ENCODE measurements around the gene FBXO27. TPM values are rescaled to one million over a fixed set of nuclear protein-coding genes. Genes with fewer than 3 reads are reported as not detected.
"Not testable (repeated sequence)": the region's sequence is repeated elsewhere in the genome, so short reads cannot be mapped to it uniquely, and the experiment has no call there.

The FBXO27 gene
- total RNA-seq, 1 experiment from 2014 or later = 0.45 TPM

DNA sequence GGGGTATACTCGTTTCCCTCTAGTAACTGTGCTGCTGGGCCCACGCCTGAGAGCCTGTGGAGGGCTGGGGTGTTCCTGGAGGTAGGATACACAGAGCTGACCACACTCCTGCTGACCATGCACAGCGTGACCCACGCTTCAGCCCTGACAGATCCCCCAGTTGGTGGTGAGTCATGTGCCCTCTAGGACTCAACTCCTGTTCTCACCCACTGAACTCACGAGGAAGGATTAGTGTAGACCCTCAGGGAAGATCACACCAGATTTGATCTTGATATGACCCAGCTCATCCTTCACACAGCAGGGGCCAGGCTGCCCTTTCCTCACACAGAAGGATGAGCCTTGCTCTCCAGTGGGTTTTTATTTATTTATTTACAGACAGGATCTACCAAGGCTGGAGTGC is 38.5 kb upstream of the FBXO27 start:
- Histone ChIP-seq H3K27me3 (replicated peaks; ENCODE audit: insufficient read depth, low read depth, low read length, poor library complexity) (no peaks in the 10 kb centered on the region), H3K4me3 (ENCODE audit: low read depth, low read length, poor library complexity, severe bottlenecking) (no peak overlapping the region), H3K27ac (ENCODE audit: low read depth, low read length, poor library complexity, severe bottlenecking) (no peak overlapping the region), H3K36me3 (ENCODE audit: insufficient read depth, low read length, poor library complexity, severe bottlenecking) (no peaks in the 10 kb centered on the region), H3K9me3 (ENCODE audit: low read depth, low read length, poor library complexity, severe bottlenecking) (no peaks in the 10 kb centered on the region), H3K4me1 (ENCODE audit: insufficient read depth, low read length, poor library complexity, severe bottlenecking) (no peaks in the 10 kb centered on the region)
- POLR2A ChIA-PET (ENCODE audit: low non-redundant PET) = interaction anchor here (0.5 kb wide), 1 partner anchor 1067 kb away, joined by 3 read pairs; no protein-coding TSS in a partner anchor
- no peak for TF ChIP-seq EZH2 (IDR thresholded peaks at IDR 0.05; ENCODE audit: borderline replicate concordance, low read depth, low read length, poor library complexity, severe bottlenecking)
- TF ChIP-seq, protein P1, sequence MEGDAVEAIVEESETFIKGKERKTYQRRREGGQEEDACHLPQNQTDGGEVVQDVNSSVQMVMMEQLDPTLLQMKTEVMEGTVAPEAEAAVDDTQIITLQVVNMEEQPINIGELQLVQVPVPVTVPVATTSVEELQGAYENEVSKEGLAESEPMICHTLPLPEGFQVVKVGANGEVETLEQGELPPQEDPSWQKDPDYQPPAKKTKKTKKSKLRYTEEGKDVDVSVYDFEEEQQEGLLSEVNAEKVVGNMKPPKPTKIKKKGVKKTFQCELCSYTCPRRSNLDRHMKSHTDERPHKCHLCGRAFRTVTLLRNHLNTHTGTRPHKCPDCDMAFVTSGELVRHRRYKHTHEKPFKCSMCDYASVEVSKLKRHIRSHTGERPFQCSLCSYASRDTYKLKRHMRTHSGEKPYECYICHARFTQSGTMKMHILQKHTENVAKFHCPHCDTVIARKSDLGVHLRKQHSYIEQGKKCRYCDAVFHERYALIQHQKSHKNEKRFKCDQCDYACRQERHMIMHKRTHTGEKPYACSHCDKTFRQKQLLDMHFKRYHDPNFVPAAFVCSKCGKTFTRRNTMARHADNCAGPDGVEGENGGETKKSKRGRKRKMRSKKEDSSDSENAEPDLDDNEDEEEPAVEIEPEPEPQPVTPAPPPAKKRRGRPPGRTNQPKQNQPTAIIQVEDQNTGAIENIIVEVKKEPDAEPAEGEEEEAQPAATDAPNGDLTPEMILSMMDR (conservative IDR thresholded peaks at IDR 0.05; ENCODE audit: low read depth, low read length) = no peak
- no TSS peak for BruUV-seq (replicated peaks)
- DNase-seq (ENCODE audit: low spot score) = no peak
- CTCF ChIA-PET = no interaction called here
- intact Hi-C loops (cut with micrococcal nuclease; ENCODE audit: unreplicated experiment) = no loop called here

GRCh38 chr19:39068259-39068658 is 35.9 kb upstream of the FBXO27 start:
- H3K36me3 ChIP-seq (ENCODE audit: insufficient read depth, low read length, poor library complexity, severe bottlenecking); POLR2A ChIA-PET (ENCODE audit: low non-redundant PET); H3K9me3 ChIP-seq (ENCODE audit: low read depth, low read length, poor library complexity, severe bottlenecking); H3K27ac ChIP-seq (ENCODE audit: low read depth, low read length, poor library complexity, severe bottlenecking); DNase-seq (ENCODE audit: low spot score); intact Hi-C loops (cut with micrococcal nuclease; ENCODE audit: unreplicated experiment); BruUV-seq (replicated peaks); H3K4me1 ChIP-seq (ENCODE audit: insufficient read depth, low read length, poor library complexity, severe bottlenecking); H3K27me3 ChIP-seq (replicated peaks; ENCODE audit: insufficient read depth, low read depth, low read length, poor library complexity); H3K4me3 ChIP-seq (ENCODE audit: low read depth, low read length, poor library complexity, severe bottlenecking): not testable (repeated sequence)
- CTCF ChIA-PET = interaction anchor here (0.7 kb wide), 1 partner anchor 491 kb away, joined by 9 read pairs; no protein-coding TSS in a partner anchor

DNA sequence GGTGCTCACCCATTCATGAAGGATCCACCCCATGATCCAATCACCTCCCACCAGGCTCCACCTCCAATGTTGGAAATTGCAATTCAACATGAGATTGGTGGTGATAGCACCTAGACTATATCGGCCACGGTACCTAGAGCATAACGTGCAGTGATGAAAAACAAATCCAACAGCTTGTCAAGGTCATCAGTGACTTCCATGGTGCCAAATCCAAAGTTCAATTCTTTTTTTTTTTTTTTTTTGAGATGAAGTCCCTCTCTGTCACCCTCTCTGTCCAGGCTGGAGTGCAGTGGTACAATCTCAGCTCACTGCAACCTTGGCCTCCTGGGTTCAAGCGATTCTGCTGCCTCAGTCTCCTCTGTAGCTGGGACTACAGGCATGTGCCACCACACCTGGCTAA is 34.8 kb upstream of the FBXO27 start:
- TF ChIP-seq, protein P1 (conservative IDR thresholded peaks at IDR 0.05; ENCODE audit: low read depth, low read length) = no peak
- no peak for TF ChIP-seq EZH2 (IDR thresholded peaks at IDR 0.05; ENCODE audit: borderline replicate concordance, low read depth, low read length, poor library complexity, severe bottlenecking)
- Histone ChIP-seq H3K4me1 (ENCODE audit: insufficient read depth, low read length, poor library complexity, severe bottlenecking) (no peaks in the 10 kb centered on the region), H3K9me3 (ENCODE audit: low read depth, low read length, poor library complexity, severe bottlenecking) (no peaks in the 10 kb centered on the region), H3K36me3 (ENCODE audit: insufficient read depth, low read length, poor library complexity, severe bottlenecking) (no peaks in the 10 kb centered on the region), H3K4me3 (ENCODE audit: low read depth, low read length, poor library complexity, severe bottlenecking) (no peak overlapping the region), H3K27ac (ENCODE audit: low read depth, low read length, poor library complexity, severe bottlenecking) (no peak overlapping the region), H3K27me3 (replicated peaks; ENCODE audit: insufficient read depth, low read depth, low read length, poor library complexity) (no peaks in the 10 kb centered on the region)
- no TSS peak for BruUV-seq (replicated peaks)
- CTCF ChIA-PET = no interaction called here
- DNase-seq (ENCODE audit: low spot score) = no peak
- POLR2A ChIA-PET (ENCODE audit: low non-redundant PET) = no interaction called here
- intact Hi-C loops (cut with micrococcal nuclease; ENCODE audit: unreplicated experiment) = no loop called here

- CTCF ChIA-PET = no interaction called here
- intact Hi-C loops (cut with micrococcal nuclease; ENCODE audit: unreplicated experiment) = no loop called here
- no peaks in the 10 kb centered on the region for H3K9me3 ChIP-seq (ENCODE audit: low read depth, low read length, poor library complexity, severe bottlenecking)
- no peaks in the 10 kb centered on the region for H3K36me3 ChIP-seq (ENCODE audit: insufficient read depth, low read length, poor library complexity, severe bottlenecking)
- no peak for TF ChIP-seq EZH2 (IDR thresholded peaks at IDR 0.05; ENCODE audit: borderline replicate concordance, low read depth, low read length, poor library complexity, severe bottlenecking)
- TF ChIP-seq, protein P1 (conservative IDR thresholded peaks at IDR 0.05; ENCODE audit: low read depth, low read length) = no peak
- DNase-seq (ENCODE audit: low spot score) = no peak
- POLR2A ChIA-PET (ENCODE audit: low non-redundant PET) = interaction anchor here (0.5 kb wide), 1 partner anchor 235 kb away, joined by 3 read pairs; no protein-coding TSS in a partner anchor
- no peaks in the 10 kb centered on the region for H3K27me3 ChIP-seq (replicated peaks; ENCODE audit: insufficient read depth, low read depth, low read length, poor library complexity)
- no TSS peak for BruUV-seq (replicated peaks)
- no peaks in the 10 kb centered on the region for H3K4me1 ChIP-seq (ENCODE audit: insufficient read depth, low read length, poor library complexity, severe bottlenecking)
- no peak overlapping the region for H3K27ac ChIP-seq (ENCODE audit: low read depth, low read length, poor library complexity, severe bottlenecking)
- H3K4me3 ChIP-seq (ENCODE audit: low read depth, low read length, poor library complexity, severe bottlenecking) = no peak overlapping the region
Measured at GRCh38 chr19:39065928-39066327, 33.6 kb upstream of the FBXO27 start.
